ENCODE measurements around the gene ZNF785. TPM values are rescaled to one million over a fixed set of nuclear protein-coding genes. Genes with fewer than 3 reads are reported as not detected.

Gene ZNF785
- total RNA-seq, 1 donor from 2014 or later, result 16.3 TPM

- TF ChIP-seq CTCF (IDR thresholded peaks at IDR 0.05), result no peak
- no peak overlapping the region for H3K4me3 ChIP-seq
- DNase-seq (peak; percentile 70), ATAC-seq (peak; percentile 23)
- peaks cover 61% of the 10 kb centered on the region for H3K36me3 ChIP-seq
- H3K9me3 ChIP-seq, result no peaks in the 10 kb centered on the region
- intact Hi-C loops (cut with DNase I), result no loop called here
- H3K4me1 ChIP-seq, result peaks cover 6% of the 10 kb centered on the region
- H3K27me3 ChIP-seq, result no peaks in the 10 kb centered on the region
- H3K27ac ChIP-seq, result no peak overlapping the region
These were observed 19.7 kb upstream of the ZNF785 start for GRCh38 chr16:30605158-30605557.

- peak; percentile 5 for ATAC-seq
These were observed 18.9 kb upstream of the ZNF785 start for GRCh38 chr16:30604316-30604947.

GRCh38 chr16:30603945-30604315, 18.4 kb upstream of the ZNF785 start:
- no peak for DNase-seq
- peaks cover 2% of the 10 kb centered on the region for H3K4me1 ChIP-seq
- ATAC-seq, result no peak
- peaks cover 61% of the 10 kb centered on the region for H3K36me3 ChIP-seq
- no peak overlapping the region for H3K27ac ChIP-seq
- no peaks in the 10 kb centered on the region for H3K9me3 ChIP-seq
- no peak overlapping the region for H3K4me3 ChIP-seq
- TF ChIP-seq CTCF (IDR thresholded peaks at IDR 0.05), result no peak
- no peaks in the 10 kb centered on the region for H3K27me3 ChIP-seq
- intact Hi-C loops (cut with DNase I), result no loop called here

More at GRCh38 chr16:30604316-30604947, 18.9 kb upstream of the ZNF785 start:
- no peak for DNase-seq
- Histone ChIP-seq H3K27me3 (no peaks in the 10 kb centered on the region), H3K36me3 (peaks cover 61% of the 10 kb centered on the region), H3K27ac (no peak overlapping the region), H3K9me3 (no peaks in the 10 kb centered on the region), H3K4me1 (peaks cover 6% of the 10 kb centered on the region), H3K4me3 (no peak overlapping the region)
- intact Hi-C loops (cut with DNase I), result no loop called here
- no peak for TF ChIP-seq CTCF (IDR thresholded peaks at IDR 0.05)

GRCh38 chr16:30602616-30603277, 17.2 kb upstream of the ZNF785 start:
- no peak for TF ChIP-seq CTCF (IDR thresholded peaks at IDR 0.05)
- H3K9me3 ChIP-seq, result no peaks in the 10 kb centered on the region
- peaks cover 57% of the 10 kb centered on the region for H3K36me3 ChIP-seq
- ATAC-seq (peak; percentile 15), DNase-seq (no peak)
- no peak overlapping the region for H3K27ac ChIP-seq
- intact Hi-C loops (cut with DNase I), result no loop called here
- H3K4me3 ChIP-seq, result no peak overlapping the region
- H3K27me3 ChIP-seq, result no peaks in the 10 kb centered on the region
- peaks cover 3% of the 10 kb centered on the region for H3K4me1 ChIP-seq

GRCh38 chr16:30601966-30602365, 16.5 kb upstream of the ZNF785 start:
- Histone ChIP-seq H3K36me3 (peaks cover 49% of the 10 kb centered on the region), H3K4me1 (peaks cover 3% of the 10 kb centered on the region), H3K4me3 (no peak overlapping the region), H3K9me3 (no peaks in the 10 kb centered on the region), H3K27me3 (no peaks in the 10 kb centered on the region), H3K27ac (no peak overlapping the region)
- peak; percentile 15 for ATAC-seq
- no peak for DNase-seq
- intact Hi-C loops (cut with DNase I), result no loop called here
- TF ChIP-seq CTCF (IDR thresholded peaks at IDR 0.05), result no peak
